Spleen (tissue), 11 donors: ENCODE data around the gene ZNF543. TPM values are rescaled to one million over a fixed set of nuclear protein-coding genes. Genes with fewer than 3 reads are reported as not detected.

ENCODE experiments used
- DNase-seq: peaks from one replicate; pipeline ENCODE4 v3.0.0-alpha.2; 2020
- H3K27ac ChIP-seq, 8 donors: fragments of 200-600 bp; sonication (generic) in 7 of 8; 1 replicate in 4 of 8; 2 replicates in 4 of 8; pipeline versions ENCODE4 v1.5.0 to v1.8.0; 2016 to 2021; ENCODE audit warnings: inconsistent platforms in 4 of 8, mild to moderate bottlenecking in 4 of 8, moderate library complexity in 1 of 8
- H3K27me3 ChIP-seq, 7 donors: fragments of 200-600 bp; sonication (generic) in 6 of 7; replicated peaks in 1 of 7; 1 replicate in 4 of 7; 2 replicates in 3 of 7; pipeline versions ENCODE4 v1.5.0 to v1.8.0; 2016 to 2021; ENCODE audit warnings: inconsistent platforms in 3 of 7, mild to moderate bottlenecking in 1 of 7
- H3K36me3 ChIP-seq, 6 donors: fragments of 200-600 bp; sonication (generic) in 5 of 6; 1 replicate in 4 of 6; 2 replicates in 2 of 6; pipeline versions ENCODE4 v1.5.0 to v1.8.0; 2016 to 2021; ENCODE audit warnings: inconsistent platforms in 2 of 6
- H3K4me1 ChIP-seq, 6 donors: fragments of 200-600 bp; sonication (generic) in 5 of 6; 1 replicate in 3 of 6; 2 replicates in 3 of 6; pipeline versions ENCODE4 v1.5.0 to v1.8.0; 2016 to 2021; ENCODE audit warnings: inconsistent platforms in 3 of 6
- H3K4me3 ChIP-seq, 8 donors: fragments of 200-600 bp; sonication (generic) in 7 of 8; 1 replicate in 4 of 8; 2 replicates in 4 of 8; pipeline versions ENCODE4 v1.5.0 to v1.8.0; 2016 to 2021; ENCODE audit warnings: inconsistent platforms in 4 of 8, mild to moderate bottlenecking in 4 of 8, moderate library complexity in 2 of 8
- H3K9me3 ChIP-seq, 8 donors: fragments of 200-600 bp; sonication (generic) in 7 of 8; 1 replicate in 4 of 8; 2 replicates in 4 of 8; pipeline versions ENCODE4 v1.5.0 to v1.8.0; 2016 to 2021; ENCODE audit warnings: inconsistent platforms in 4 of 8
- CTCF ChIP-seq, 11 experiments: fragments of 200-600 bp in 7 of 11; fragments of 450-650 bp in 4 of 11; sonication (generic) in 4 of 11; IDR thresholded peaks in 8 of 11; conservative IDR thresholded peaks in 3 of 11; 1 replicate in 7 of 11; 2 replicates in 4 of 11; pipeline versions ENCODE4 v1.4.0 to v1.8.0; 2016 to 2021; ENCODE audit warnings: antibody characterized with exemption in 11 of 11, inconsistent platforms in 4 of 11, mild to moderate bottlenecking in 1 of 11
- POLR2A ChIP-seq, 3 donors: fragments of 450-650 bp; IDR thresholded peaks; one replicate each; pipeline ENCODE4 v1.5.1; 2017; ENCODE audit warnings: antibody characterized with exemption in 3 of 3, mild to moderate bottlenecking in 1 of 3
- POLR2AphosphoS5 ChIP-seq, 3 donors: sonication (generic); formaldehyde crosslinking; IDR thresholded peaks; one replicate each; pipeline ENCODE4 v1.5.1; 2017; ENCODE audit warnings: antibody characterized with exemption in 3 of 3
- WGBS, 5 donors: extraction: QIAGEN DNeasy Blood & Tissue Kit in 3 of 5; methylation state at CpG; one replicate each; pipeline versions ENCODE4 v1.1.5 to v1.1.7; 2013 to 2018; 5-methylcytosine and 5-hydroxymethylcytosine counted together
- intact Hi-C: fragments of 100-400 bp; cut with DNase I; formaldehyde crosslinking; loops from one replicate; pipeline ENCODE4 v1.15.0; 2023; ENCODE audit warnings: low total_unique reads
- polyA plus RNA-seq, 3 donors: library from polyadenylated mRNA; stranded (reverse); fragments of 200-250 nt; gene quantifications; one replicate each; pipeline ENCODE4 v1.2.1, GENCODE V29; 2013
- total RNA-seq, 7 donors: library from RNA; depleted of rRNA in 3 of 7; stranded (reverse); fragments of >200 nt in 3 of 7; fragmentation: NEBNext Ultra II Directional in 4 of 7; extraction: Animal tissue kit (Norgen Biotek cat#: 25700) in 4 of 7; gene quantifications; one replicate each; pipeline versions ENCODE4 v1.1.0 to v1.2.1, GENCODE V29; 2016 to 2021
- donor health status: healthy with polysubstance abuse.
- donor health status: DM: no; HTN: no; CAD: no; lungs with moderate emphysema.
- donor health status: DM: no; HTN: no; CAD: no.
- donor health status: Bipolar disorder and iron deficiency.
- donor health status: healthy.
- donor health status: DM: no; HTN: no; CAD: no.
- donor health status: DM: yes; HTN: yes; CAD: no.

Gene ZNF543
- total and polyA plus RNA-seq, 10 donors, result 1.6 to 16.9 (median 12.1) TPM

DNA sequence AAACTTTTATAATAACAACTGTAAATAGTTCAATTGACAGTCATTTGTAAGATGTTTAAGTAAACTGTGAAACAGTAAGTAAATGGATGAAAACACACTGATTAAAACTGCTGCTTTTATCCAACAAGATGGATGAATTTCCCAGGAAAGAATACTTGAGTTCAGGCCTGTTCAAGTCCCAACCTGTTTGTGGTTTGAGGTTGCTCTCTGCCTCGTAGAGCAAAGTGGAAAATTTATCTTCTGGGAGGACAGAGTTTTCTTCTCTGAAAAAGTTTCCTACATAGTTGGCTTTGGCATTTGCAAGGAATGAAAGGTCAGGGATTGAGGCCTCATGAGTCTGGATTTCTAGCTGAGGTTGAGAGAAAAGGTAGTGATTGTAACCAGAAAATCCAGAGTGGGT lies 15.2 kb upstream of the ZNF543 start:
- no peak overlapping the region for H3K4me3 ChIP-seq
- no peak for DNase-seq
- intact Hi-C loops, result no loop called here
- peaks cover 0 to 3% (median 0%) of the 10 kb centered on the region in 6 donors for H3K4me1 ChIP-seq
- 0 to 59% (median 28%) methylated on average over 1 of the region's 1 CpG for WGBS, 5 donors
- TF ChIP-seq POLR2AphosphoS5 (IDR thresholded peaks at IDR 0.05) (no peak), CTCF (IDR thresholded peaks at IDR 0.05 in 8 of 11, conservative IDR thresholded peaks at IDR 0.05 in 3 of 11) (no peak), POLR2A (IDR thresholded peaks at IDR 0.05) (no peak)
- no peak overlapping the region for H3K27ac ChIP-seq
- peaks cover 0 to 58% (median 18%) of the 10 kb centered on the region in 6 donors for H3K36me3 ChIP-seq
- H3K27me3 ChIP-seq, result no peaks in the 10 kb centered on the region
- peaks cover 0 to 7% (median 0%) of the 10 kb centered on the region in 8 donors for H3K9me3 ChIP-seq

GRCh38 chr19:57308514-57308913 lies 11.8 kb upstream of the ZNF543 start:
- H3K27me3 ChIP-seq, result no peaks in the 10 kb centered on the region
- intact Hi-C loops, result no loop called here
- no peak for DNase-seq
- peaks cover 0 to 24% (median 4%) of the 10 kb centered on the region in 6 donors for H3K36me3 ChIP-seq
- H3K9me3 ChIP-seq, result peaks cover 0 to 7% (median 0%) of the 10 kb centered on the region in 8 donors
- H3K27ac ChIP-seq, result no peak overlapping the region
- H3K4me3 ChIP-seq, result no peak overlapping the region
- TF ChIP-seq CTCF (IDR thresholded peaks at IDR 0.05 in 8 of 11, conservative IDR thresholded peaks at IDR 0.05 in 3 of 11), result no peak
- peak in 1 of 3 donors; percentile 1 for TF ChIP-seq POLR2AphosphoS5 (IDR thresholded peaks at IDR 0.05)
- H3K4me1 ChIP-seq, result no peaks in the 10 kb centered on the region

GRCh38 chr19:57310792-57311191 lies 9.5 kb upstream of the ZNF543 start:
- intact Hi-C loops, result no loop called here
- H3K27me3 ChIP-seq, result no peaks in the 10 kb centered on the region
- TF ChIP-seq CTCF (IDR thresholded peaks at IDR 0.05 in 8 of 11, conservative IDR thresholded peaks at IDR 0.05 in 3 of 11) (no peak), POLR2AphosphoS5 (IDR thresholded peaks at IDR 0.05) (no peak), POLR2A (IDR thresholded peaks at IDR 0.05) (no peak)
- DNase-seq, result no peak
- no peak overlapping the region for H3K4me3 ChIP-seq
- peaks cover 0 to 1% (median 0%) of the 10 kb centered on the region in 6 donors for H3K36me3 ChIP-seq
- H3K4me1 ChIP-seq, result no peaks in the 10 kb centered on the region
- peaks cover 0 to 7% (median 0%) of the 10 kb centered on the region in 8 donors for H3K9me3 ChIP-seq
- 73 to 94% (median 78%) methylated on average over 2 of the region's 2 CpGs for WGBS, 5 donors
- no peak overlapping the region for H3K27ac ChIP-seq

DNA sequence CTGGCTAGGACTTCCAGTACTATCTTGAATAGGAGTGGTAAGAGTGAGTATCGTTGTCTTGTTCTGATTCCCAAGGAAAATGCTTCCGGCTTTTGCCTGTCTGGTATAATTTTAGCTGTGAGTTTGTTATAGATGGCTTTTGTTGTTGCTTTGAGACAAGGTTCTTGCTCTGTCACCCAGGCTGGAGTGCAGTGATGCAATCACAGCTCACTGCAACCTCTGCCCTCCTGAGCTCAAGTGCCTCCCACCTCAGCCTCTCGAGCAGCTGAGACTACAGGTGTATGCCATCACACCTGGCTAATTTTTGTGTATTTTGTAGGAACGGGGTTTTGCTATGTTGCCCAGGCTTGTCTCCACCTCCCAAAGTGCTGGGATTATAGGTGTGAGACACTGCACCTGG lies 6.1 kb upstream of the ZNF543 start:
- no peak overlapping the region for H3K27ac ChIP-seq
- H3K4me3 ChIP-seq, result no peak overlapping the region
- H3K4me1 ChIP-seq, result no peaks in the 10 kb centered on the region
- intact Hi-C loops, result no loop called here
- no peaks in the 10 kb centered on the region for H3K36me3 ChIP-seq
- WGBS, 5 donors, result 69 to 80% (median 77%) methylated on average over 4 of the region's 4 CpGs
- DNase-seq, result no peak
- H3K9me3 ChIP-seq, result peaks cover 0 to 4% (median 0%) of the 10 kb centered on the region in 8 donors
- no peak for TF ChIP-seq POLR2AphosphoS5 (IDR thresholded peaks at IDR 0.05)
- TF ChIP-seq POLR2A (IDR thresholded peaks at IDR 0.05), result no peak
- TF ChIP-seq CTCF (IDR thresholded peaks at IDR 0.05 in 8 of 11, conservative IDR thresholded peaks at IDR 0.05 in 3 of 11), result no peak
- peaks cover 0 to 19% (median 6%) of the 10 kb centered on the region in 7 donors for H3K27me3 ChIP-seq
